ENCODE measurements around the gene ESR2. TPM values are rescaled to one million over a fixed set of nuclear protein-coding genes. Genes with fewer than 3 reads are reported as not detected.
"Not testable (repeated sequence)": the region's sequence is repeated elsewhere in the genome, so short reads cannot be mapped to it uniquely, and the experiment has no call there.

The ESR2 gene
- total and polyA plus RNA-seq, 7 experiments from 2014 or later, result 0.07 to 0.19 (median 0.12) TPM; not detected in 2

DNA sequence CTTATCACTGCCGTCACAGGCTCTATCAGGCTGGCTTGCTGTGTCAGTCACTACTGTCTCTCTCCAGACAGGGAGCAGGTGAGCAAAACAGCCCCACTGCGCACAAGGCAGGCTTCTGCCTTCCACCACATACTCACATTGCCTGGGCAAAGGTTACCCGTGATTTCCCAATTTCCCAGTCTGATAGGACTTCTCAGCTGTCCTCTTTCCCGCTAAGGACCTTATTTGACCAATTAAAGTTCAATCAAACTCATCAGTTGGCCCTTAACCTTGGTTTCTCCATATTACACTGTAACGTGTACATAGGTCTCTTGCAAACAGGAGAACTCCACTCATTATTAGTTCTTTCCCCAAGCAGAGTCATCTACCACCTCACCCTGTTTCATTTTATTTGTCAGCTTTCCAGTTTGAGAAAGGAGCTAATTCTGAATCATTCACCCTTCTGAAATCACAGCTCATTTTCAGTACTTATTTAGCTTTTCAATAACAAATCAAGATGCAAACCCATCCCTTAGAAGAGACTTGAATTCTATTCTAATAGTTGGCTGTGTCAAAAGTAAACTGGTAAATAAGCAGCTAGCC, 170.8 kb downstream of the ESR2 start:
- no peaks in the 10 kb centered on the region for H3K9me3 Mint-ChIP-seq

DNA sequence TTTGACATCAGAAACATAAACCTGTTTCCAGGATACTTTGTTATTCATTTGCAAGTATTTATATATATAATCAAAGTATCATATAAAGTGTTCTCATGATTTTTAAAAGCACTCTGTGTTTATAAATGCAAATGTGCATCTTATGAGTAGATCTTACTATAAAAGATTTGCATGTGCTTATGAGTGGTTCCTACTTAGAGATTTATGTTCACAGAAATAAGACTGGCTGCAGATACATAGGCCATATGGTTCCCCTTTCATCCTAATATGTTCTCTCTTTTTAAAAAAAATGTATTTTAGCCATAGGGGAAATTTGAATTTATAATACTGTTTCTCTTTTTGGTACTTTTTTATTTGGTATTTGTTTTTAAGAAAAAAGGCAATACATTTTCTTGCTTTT, 174.2 kb downstream of the ESR2 start:
- intact Hi-C loops (cut with micrococcal nuclease), result no loop called here
- peaks cover 0 to 53% (median 25%) of the 10 kb centered on the region in 3 experiments for H3K36me3 ChIP-seq (ENCODE audit: control insufficient read depth in 2 of 3, insufficient read depth in 3 of 3, low read length in 3 of 3)
- no peak overlapping the region for H3K27ac Mint-ChIP-seq

More for the DNA sequence above, 170.8 kb downstream of the ESR2 start:
- ChIA-PET CTCF (interaction anchor here (0.7 kb wide), 1 partner anchor 180 kb away, joined by 3 read pairs; no protein-coding TSS in a partner anchor), POLR2A (interaction anchor here (0.7 kb wide), 1 partner anchor 51 kb away, joined by 5 read pairs; no protein-coding TSS in a partner anchor)
- H3K4me1 ChIP-seq (ENCODE audit: control insufficient read depth in 2 of 2, insufficient read depth in 2 of 2, low read length in 2 of 2), result no peaks in the 10 kb centered on the region
- no peaks in the 10 kb centered on the region for H3K27me3 ChIP-seq (ENCODE audit: control insufficient read depth in 2 of 2, insufficient read depth in 2 of 2, low read length in 2 of 2)
- DNase-seq (no peak), ATAC-seq (no peak)
- Mint-ChIP-seq H3K4me3 (no peak overlapping the region), H3K27me3 (no peaks in the 10 kb centered on the region), H3K36me3 (peaks cover 13 to 64% (median 38%) of the 10 kb centered on the region in 5 donors), H3K4me1 (no peaks in the 10 kb centered on the region), H3K27ac (no peak overlapping the region)
- intact Hi-C loops (cut with micrococcal nuclease), result no loop called here
- peaks cover 6 to 61% (median 40%) of the 10 kb centered on the region in 3 experiments for H3K36me3 ChIP-seq (ENCODE audit: control insufficient read depth in 2 of 3, insufficient read depth in 3 of 3, low read length in 3 of 3)
- H3K27ac ChIP-seq (ENCODE audit: low read depth, low read length), result no peak overlapping the region
- no peaks in the 10 kb centered on the region for H3K9me3 ChIP-seq (ENCODE audit: control insufficient read depth in 2 of 3, low read length in 3 of 3)
- no peak overlapping the region for H3K4me3 ChIP-seq (ENCODE audit: low read length)

DNA sequence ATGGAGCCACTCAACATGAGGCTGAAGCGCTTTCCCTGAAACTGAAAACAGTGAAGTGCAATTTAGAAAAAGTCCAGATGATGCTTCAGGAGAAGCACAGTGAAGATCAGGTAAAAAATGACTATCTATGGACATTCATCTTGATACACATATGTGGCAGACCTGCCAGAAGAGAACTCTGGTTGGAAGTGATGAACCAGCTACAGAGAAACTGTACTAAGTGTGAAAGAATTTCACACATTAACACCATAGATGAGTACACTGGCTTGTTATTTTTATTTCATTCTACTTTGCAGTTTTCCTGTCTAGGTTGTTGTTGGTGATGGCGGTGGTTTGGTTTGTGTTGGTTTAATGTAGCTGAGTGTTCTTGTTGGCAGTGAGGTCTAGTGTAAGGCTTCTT, 174.7 kb downstream of the ESR2 start:
- POLR2A ChIA-PET, result no interaction called here
- peaks cover 0 to 53% (median 23%) of the 10 kb centered on the region in 3 experiments for H3K36me3 ChIP-seq (ENCODE audit: control insufficient read depth in 2 of 3, insufficient read depth in 3 of 3, low read length in 3 of 3)
- H3K4me1 Mint-ChIP-seq, result no peaks in the 10 kb centered on the region

More for the DNA sequence above, 174.2 kb downstream of the ESR2 start:
- H3K27me3 Mint-ChIP-seq, result no peaks in the 10 kb centered on the region
- ATAC-seq (no peak), DNase-seq (no peak)
- no peaks in the 10 kb centered on the region for H3K4me1 Mint-ChIP-seq
- Histone ChIP-seq H3K27ac (ENCODE audit: low read depth, low read length) (no peak overlapping the region), H3K4me1 (ENCODE audit: control insufficient read depth in 2 of 2, insufficient read depth in 2 of 2, low read length in 2 of 2) (no peaks in the 10 kb centered on the region), H3K4me3 (ENCODE audit: low read length) (no peak overlapping the region), H3K27me3 (ENCODE audit: control insufficient read depth in 2 of 2, insufficient read depth in 2 of 2, low read length in 2 of 2) (no peaks in the 10 kb centered on the region), H3K9me3 (ENCODE audit: control insufficient read depth in 2 of 3, low read length in 3 of 3) (no peaks in the 10 kb centered on the region)
- POLR2A ChIA-PET, result interaction anchor here (0.5 kb wide), 1 partner anchor 1116 kb away, joined by 4 read pairs; no protein-coding TSS in a partner anchor
- CTCF ChIA-PET, result no interaction called here
- no peak overlapping the region for H3K4me3 Mint-ChIP-seq
- no peaks in the 10 kb centered on the region for H3K9me3 Mint-ChIP-seq
- H3K36me3 Mint-ChIP-seq, result peaks cover 5 to 51% (median 31%) of the 10 kb centered on the region in 5 donors

DNA sequence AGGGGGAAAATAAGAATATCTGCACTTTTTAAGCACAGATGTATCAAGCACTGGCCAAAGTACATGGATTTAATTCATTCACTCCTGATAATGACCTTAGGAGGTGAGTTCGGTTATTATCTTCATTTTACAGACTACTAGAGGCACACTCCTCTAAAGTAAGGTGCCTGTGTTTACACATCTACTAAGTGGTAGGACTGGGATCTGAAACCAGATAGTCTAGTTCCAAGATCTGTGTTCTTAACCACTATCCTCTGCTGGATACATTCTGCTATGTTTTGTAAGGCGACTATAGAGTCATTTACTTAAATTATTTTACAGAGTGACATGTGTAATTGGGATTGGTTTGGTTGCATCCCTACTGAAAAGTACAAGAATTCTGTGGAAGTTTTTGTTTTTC, 175.3 kb downstream of the ESR2 start:
- H3K9me3 ChIP-seq (ENCODE audit: control insufficient read depth in 2 of 3, low read length in 3 of 3), result no peaks in the 10 kb centered on the region
- H3K36me3 ChIP-seq (ENCODE audit: control insufficient read depth in 2 of 3, insufficient read depth in 3 of 3, low read length in 3 of 3), result peaks cover 0 to 57% (median 23%) of the 10 kb centered on the region in 3 experiments
- H3K4me3 ChIP-seq (ENCODE audit: low read length), result no peak overlapping the region
- H3K4me1 ChIP-seq (ENCODE audit: control insufficient read depth in 2 of 2, insufficient read depth in 2 of 2, low read length in 2 of 2), result no peaks in the 10 kb centered on the region
- CTCF ChIA-PET, result no interaction called here
- H3K27me3 Mint-ChIP-seq, result no peaks in the 10 kb centered on the region
- POLR2A ChIA-PET, result no interaction called here
- no peaks in the 10 kb centered on the region for H3K27me3 ChIP-seq (ENCODE audit: control insufficient read depth in 2 of 2, insufficient read depth in 2 of 2, low read length in 2 of 2)
- no peak overlapping the region for H3K27ac ChIP-seq (ENCODE audit: low read depth, low read length)
- H3K4me3 Mint-ChIP-seq, result no peak overlapping the region
- H3K27ac Mint-ChIP-seq, result no peak overlapping the region
- ATAC-seq (no peak), DNase-seq (no peak)
- H3K36me3 Mint-ChIP-seq, result peaks cover 5 to 55% (median 30%) of the 10 kb centered on the region in 5 donors
- no peaks in the 10 kb centered on the region for H3K9me3 Mint-ChIP-seq
- H3K4me1 Mint-ChIP-seq, result no peaks in the 10 kb centered on the region
- intact Hi-C loops (cut with micrococcal nuclease), result no loop called here

More for the DNA sequence above, 174.7 kb downstream of the ESR2 start:
- intact Hi-C loops (cut with micrococcal nuclease), result no loop called here
- no peak for DNase-seq
- Histone ChIP-seq H3K9me3 (ENCODE audit: control insufficient read depth in 2 of 3, low read length in 3 of 3) (no peaks in the 10 kb centered on the region), H3K4me1 (ENCODE audit: control insufficient read depth in 2 of 2, insufficient read depth in 2 of 2, low read length in 2 of 2) (no peaks in the 10 kb centered on the region), H3K27me3 (ENCODE audit: control insufficient read depth in 2 of 2, insufficient read depth in 2 of 2, low read length in 2 of 2) (no peaks in the 10 kb centered on the region), H3K27ac (ENCODE audit: low read depth, low read length) (no peak overlapping the region), H3K4me3 (ENCODE audit: low read length) (no peak overlapping the region)
- Mint-ChIP-seq H3K9me3 (no peaks in the 10 kb centered on the region), H3K27me3 (no peaks in the 10 kb centered on the region), H3K4me3 (no peak overlapping the region), H3K36me3 (peaks cover 5 to 50% (median 30%) of the 10 kb centered on the region in 5 donors), H3K27ac (no peak overlapping the region)
- CTCF ChIA-PET, result no interaction called here
- no peak for ATAC-seq

DNA sequence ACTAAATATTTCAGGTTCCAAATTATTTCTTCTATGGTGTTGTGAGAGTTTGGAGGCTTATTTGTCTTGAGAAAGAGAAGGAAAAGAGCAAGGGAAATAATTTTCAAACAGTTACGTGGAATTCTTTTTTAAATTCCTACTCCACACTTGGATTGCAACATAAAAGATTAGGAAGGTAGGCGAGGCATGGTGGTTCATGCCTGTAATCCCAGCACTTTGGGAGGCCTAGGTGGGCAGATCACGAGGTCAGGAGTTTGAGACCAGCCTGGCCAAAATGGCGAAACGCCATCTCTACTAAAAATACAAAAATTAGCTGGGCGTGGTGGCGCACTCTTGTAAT, 175.8 kb downstream of the ESR2 start:
- intact Hi-C loops (cut with micrococcal nuclease); DNase-seq; H3K27ac Mint-ChIP-seq; H3K9me3 ChIP-seq (ENCODE audit: control insufficient read depth in 2 of 3, low read length in 3 of 3); CTCF ChIA-PET; H3K4me1 ChIP-seq (ENCODE audit: control insufficient read depth in 2 of 2, insufficient read depth in 2 of 2, low read length in 2 of 2); POLR2A ChIA-PET; H3K4me3 Mint-ChIP-seq; H3K27me3 ChIP-seq (ENCODE audit: control insufficient read depth in 2 of 2, insufficient read depth in 2 of 2, low read length in 2 of 2); H3K27ac ChIP-seq (ENCODE audit: low read depth, low read length); H3K4me3 ChIP-seq (ENCODE audit: low read length); ATAC-seq; H3K4me1 Mint-ChIP-seq; H3K9me3 Mint-ChIP-seq; H3K27me3 Mint-ChIP-seq: not testable (repeated sequence)
- H3K36me3 ChIP-seq (ENCODE audit: control insufficient read depth in 2 of 3, insufficient read depth in 3 of 3, low read length in 3 of 3), result peaks cover 0 to 58% (median 24%) of the 10 kb centered on the region in 3 experiments
- peaks cover 2 to 55% (median 29%) of the 10 kb centered on the region in 5 donors for H3K36me3 Mint-ChIP-seq

DNA sequence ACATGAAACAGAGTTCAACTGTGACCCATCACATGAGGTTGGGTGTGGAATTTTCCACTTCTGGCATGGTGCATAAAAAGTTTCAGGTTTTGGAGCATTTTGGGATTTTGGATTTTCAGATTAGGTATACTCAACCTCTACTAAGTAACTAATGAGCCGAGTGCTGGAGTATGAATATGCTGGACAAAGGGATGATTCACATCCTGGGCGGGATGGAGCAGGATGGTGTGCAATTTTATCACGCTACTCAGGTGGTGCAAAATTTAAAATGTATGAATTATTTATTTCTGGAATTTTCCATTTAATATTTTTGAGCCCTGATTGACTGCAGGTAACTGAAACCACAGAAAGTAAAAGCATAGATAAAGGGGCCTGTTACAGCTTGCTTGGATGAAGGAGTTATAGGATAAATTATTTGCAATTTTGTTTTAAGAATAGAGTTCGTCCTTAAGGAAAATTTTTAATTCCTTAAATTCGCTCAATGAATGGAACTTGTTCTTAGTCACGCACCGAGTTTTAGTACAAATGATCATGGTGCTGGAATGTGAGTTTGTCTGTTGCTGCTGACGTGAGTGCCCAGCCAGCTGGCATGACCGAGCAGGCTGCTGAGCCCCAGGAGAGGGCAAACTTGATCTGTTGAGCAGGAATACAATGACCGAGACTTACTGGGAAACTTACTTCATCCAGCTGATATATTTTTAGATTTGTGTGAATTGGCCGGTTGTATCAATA, 176.3 kb downstream of the ESR2 start:
- intact Hi-C loops (cut with micrococcal nuclease), result no loop called here
- no peak for DNase-seq

More for the DNA sequence above, 176.3 kb downstream of the ESR2 start:
- H3K27ac ChIP-seq (ENCODE audit: low read depth, low read length), result no peak overlapping the region
- no peaks in the 10 kb centered on the region for H3K9me3 Mint-ChIP-seq
- no peaks in the 10 kb centered on the region for H3K4me1 ChIP-seq (ENCODE audit: control insufficient read depth in 2 of 2, insufficient read depth in 2 of 2, low read length in 2 of 2)
- H3K27ac Mint-ChIP-seq, result no peak overlapping the region
- H3K27me3 Mint-ChIP-seq, result no peaks in the 10 kb centered on the region
- H3K9me3 ChIP-seq (ENCODE audit: control insufficient read depth in 2 of 3, low read length in 3 of 3), result no peaks in the 10 kb centered on the region
- no peak for ATAC-seq
- peaks cover 0 to 53% (median 32%) of the 10 kb centered on the region in 5 donors for H3K36me3 Mint-ChIP-seq
- H3K4me3 Mint-ChIP-seq, result no peak overlapping the region
- H3K27me3 ChIP-seq (ENCODE audit: control insufficient read depth in 2 of 2, insufficient read depth in 2 of 2, low read length in 2 of 2), result no peaks in the 10 kb centered on the region
- ChIA-PET POLR2A (no interaction called here), CTCF (no interaction called here)
- no peaks in the 10 kb centered on the region for H3K4me1 Mint-ChIP-seq
- peaks cover 0 to 58% (median 29%) of the 10 kb centered on the region in 3 experiments for H3K36me3 ChIP-seq (ENCODE audit: control insufficient read depth in 2 of 3, insufficient read depth in 3 of 3, low read length in 3 of 3)
- no peak overlapping the region for H3K4me3 ChIP-seq (ENCODE audit: low read length)
